Left ventricle myocardium superior (tissue), 1 donor: ENCODE data around the gene DIS3L. TPM values are rescaled to one million over a fixed set of nuclear protein-coding genes. Genes with fewer than 3 reads are reported as not detected.
"Not testable (repeated sequence)": the region's sequence is repeated elsewhere in the genome, so short reads cannot be mapped to it uniquely, and the experiment has no call there.

Source experiments
- ATAC-seq: fragments of 200-7000 bp; cut with Tn5 transposase; one replicate; pipeline ENCODE4 v1.9.1; 2020; ENCODE audit warnings: mild to moderate bottlenecking, moderate library complexity
- DNase-seq: peaks from one replicate; pipeline ENCODE4 v3.0.0-alpha.2; 2020
- intact Hi-C: fragments of 100-400 bp; cut with micrococcal nuclease; formaldehyde crosslinking; loops from one replicate; pipeline ENCODE4 v1.11.0; 2022
- total RNA-seq: library from RNA; stranded (reverse); fragmentation: NEBNext Ultra II Directional; extraction: Animal tissue kit (Norgen Biotek cat#: 25700); gene quantifications from one replicate; pipeline ENCODE4 v1.2.1, GENCODE V29; 2021
- donor health status: DM: no; HTN: yes; CAD: no; lungs with severe emphysema.

The DIS3L gene
- total RNA-seq, 1 donor from 2014 or later = 44.6 TPM

- DNase-seq = no peak
- ATAC-seq = peak; percentile 40
- intact Hi-C loops = no loop called here
Measured at GRCh38 chr15:66369773-66370651, 76.6 kb downstream of the DIS3L start.

- DNase-seq (no peak), ATAC-seq (no peak)
- intact Hi-C loops = no loop called here
Measured at GRCh38 chr15:66374179-66374578, 80.8 kb downstream of the DIS3L start.

GRCh38 chr15:66378814-66379430 is 85.6 kb downstream of the DIS3L start:
- ATAC-seq = no peak
- intact Hi-C loops = no loop called here
- DNase-seq = no peak

- DNase-seq, intact Hi-C loops, ATAC-seq: not testable (repeated sequence)
Measured at GRCh38 chr15:66381376-66381775, 88.0 kb downstream of the DIS3L start.

Other genes starting within 250 kb of the DIS3L start
- gene MEGF11, start 39.8 kb upstream of the DIS3L start, total RNA-seq = not detected
- gene TIPIN, start 63.1 kb downstream of the DIS3L start, total RNA-seq = 4.0 TPM
- gene MAP2K1, start 93.3 kb downstream of the DIS3L start, total RNA-seq = 40.4 TPM
- 39.2 TPM for gene SNAPC5, start 204.2 kb downstream of the DIS3L start, total RNA-seq
- gene RPL4, start 211.3 kb downstream of the DIS3L start, total RNA-seq = 1,305 TPM
- gene ZWILCH, start 211.8 kb downstream of the DIS3L start, total RNA-seq = 1.8 TPM